Parietal lobe (tissue), 2 donors: ENCODE measurements around the gene AKIRIN1. TPM values are rescaled to one million over a fixed set of nuclear protein-coding genes. Genes with fewer than 3 reads are reported as not detected.

Experiments used
- small RNA-seq: library from RNA; depleted of rRNA; stranded (forward); fragments of <200 nt; gene quantifications from one replicate; pipeline ENCODE3, GENCODE V24; 2014; ENCODE audit warnings: low replicate concordance
- total RNA-seq: library from RNA; depleted of rRNA; stranded (reverse); fragments of >200 nt; gene quantifications from one replicate; pipeline ENCODE4 v1.2.3, GENCODE V29; 2014

Gene AKIRIN1, protein sequence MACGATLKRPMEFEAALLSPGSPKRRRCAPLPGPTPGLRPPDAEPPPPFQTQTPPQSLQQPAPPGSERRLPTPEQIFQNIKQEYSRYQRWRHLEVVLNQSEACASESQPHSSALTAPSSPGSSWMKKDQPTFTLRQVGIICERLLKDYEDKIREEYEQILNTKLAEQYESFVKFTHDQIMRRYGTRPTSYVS
- total RNA-seq = 32.9 TPM

DNA sequence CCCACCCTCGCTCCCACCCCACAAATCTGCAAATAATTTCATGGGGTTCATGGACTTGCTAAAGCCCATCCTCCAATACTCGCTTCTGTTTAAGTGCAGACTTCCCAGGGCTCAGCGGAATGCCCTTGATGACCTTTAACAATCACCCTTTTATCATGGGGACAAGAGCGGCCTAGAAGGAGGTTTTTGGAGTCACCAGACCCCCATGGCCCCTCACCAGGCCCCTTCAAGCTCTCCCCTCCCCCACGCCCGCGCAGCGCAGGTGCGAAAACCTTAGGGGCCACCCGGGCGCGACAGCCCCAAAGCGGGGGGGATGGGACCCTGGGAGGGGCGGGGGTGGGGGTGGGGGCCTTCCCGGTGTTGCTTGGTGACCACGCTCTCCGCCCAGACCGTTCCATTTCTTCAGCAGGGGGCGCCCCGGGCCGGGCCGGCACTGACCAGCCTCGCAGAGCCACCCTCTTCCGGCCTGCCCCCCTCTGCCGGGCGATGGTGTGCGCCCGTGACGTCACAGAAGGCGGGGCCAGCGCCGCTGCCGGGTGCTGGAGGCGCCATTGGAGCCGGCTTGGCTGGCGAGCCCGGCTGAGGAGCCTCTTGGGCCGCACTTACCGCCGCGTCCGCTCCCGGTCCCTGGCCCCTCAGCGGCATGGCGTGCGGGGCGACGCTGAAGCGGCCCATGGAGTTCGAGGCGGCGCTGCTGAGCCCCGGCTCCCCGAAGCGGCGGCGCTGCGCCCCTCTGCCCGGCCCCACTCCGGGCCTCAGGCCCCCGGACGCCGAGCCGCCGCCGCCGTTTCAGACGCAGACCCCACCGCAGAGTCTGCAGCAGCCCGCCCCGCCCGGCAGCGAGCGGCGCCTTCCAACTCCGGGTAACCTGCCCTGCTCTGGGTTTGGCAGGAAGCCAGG, at the start of gene AKIRIN1:
TSS of gene AKIRIN1 (plus strand) at position 539 of the 900 bp plus-strand sequence. CDS start at position 644, 105 bp downstream.

DNA sequence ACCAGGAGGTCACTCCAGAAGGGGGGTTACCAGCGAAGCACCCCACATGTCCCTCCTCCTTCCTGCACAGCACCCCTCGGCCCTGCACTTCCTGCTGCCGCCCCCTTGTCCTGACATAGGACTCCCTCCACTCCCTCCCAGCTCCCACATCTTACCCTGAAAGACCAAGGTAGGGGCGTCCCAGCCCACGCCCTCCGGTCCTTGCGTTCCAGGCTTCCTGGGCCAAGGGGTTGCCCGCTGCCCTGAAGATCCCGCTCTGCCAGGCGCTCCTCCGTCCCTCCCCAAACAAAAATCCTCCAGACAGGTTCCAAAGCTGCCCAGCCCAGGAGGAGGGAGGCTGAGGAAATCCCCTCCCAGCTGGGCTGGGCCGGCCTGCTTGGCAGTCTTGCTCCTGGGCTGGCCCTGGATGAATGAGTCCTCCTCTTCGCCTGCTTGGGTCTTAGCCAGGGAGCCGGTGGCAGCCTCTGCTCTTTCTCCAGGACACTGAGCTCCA, 49.5 kb upstream of the AKIRIN1 start, which contains the start of gene RHBDL2:
TSS of gene RHBDL2 (minus strand) at position 304 of the 493 bp plus-strand sequence. CDS start 22,618 bp downstream, outside the sequence.

DNA sequence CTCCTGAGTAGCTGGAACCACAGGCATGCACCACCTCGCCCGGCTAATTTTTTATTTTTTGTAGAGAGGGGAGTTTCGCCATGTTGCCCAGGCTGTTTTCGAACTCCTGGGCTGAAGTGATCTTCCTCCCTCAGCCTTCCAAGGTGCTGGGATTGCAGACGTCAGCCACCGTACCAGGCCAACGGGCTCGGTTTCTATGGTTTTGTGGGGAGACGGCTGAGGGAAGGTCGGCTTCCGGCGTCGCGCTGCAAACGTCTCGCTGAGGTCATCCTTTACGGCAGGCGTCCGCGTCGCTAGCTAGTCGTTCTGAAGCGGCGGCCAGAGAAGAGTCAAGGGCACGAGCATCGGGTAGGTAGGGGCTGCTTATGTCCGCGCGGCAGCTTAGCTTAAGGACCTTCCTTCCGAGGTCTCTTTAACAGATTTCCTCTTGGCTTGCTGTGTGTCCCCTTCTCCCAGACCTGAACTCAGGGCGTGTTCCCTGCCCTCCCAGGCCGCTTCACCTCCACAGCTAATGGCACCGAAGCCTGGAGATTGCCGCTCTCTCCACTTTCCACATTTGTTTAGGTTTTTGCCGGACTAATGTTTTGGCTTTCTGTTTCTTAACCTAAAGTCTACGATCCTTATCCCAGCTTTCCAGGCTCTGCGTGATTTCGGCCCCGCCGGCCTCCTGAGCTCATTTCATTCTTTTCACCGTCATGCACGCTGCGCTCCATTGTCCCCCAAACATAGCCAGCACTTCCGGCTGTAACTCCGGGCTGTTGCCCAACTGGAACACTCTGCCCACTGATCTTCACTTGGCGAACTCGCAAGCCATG, 35.2 kb downstream of the AKIRIN1 start, which contains the start of gene NDUFS5:
TSS of gene NDUFS5 (plus strand) at position 300 of the 815 bp plus-strand sequence. CDS start 2,375 bp downstream, outside the sequence.

Small RNA genes lying within 50 kb of the gene (small RNA-seq; reads per million reads assigned to genes)
- gene RF00019 = not detected

Other genes starting within 250 kb of the AKIRIN1 start
- gene RRAGC, start 131.5 kb upstream of the AKIRIN1 start, total RNA-seq = 19.7 TPM
- gene MYCBP, start 117.9 kb upstream of the AKIRIN1 start, total RNA-seq = 1.9 TPM
- gene GJA9, start 109.7 kb upstream of the AKIRIN1 start, total RNA-seq = not detected
- not detected for gene RHBDL2, start 49.4 kb upstream of the AKIRIN1 start, total RNA-seq
- gene NDUFS5, start 35.1 kb downstream of the AKIRIN1 start, total RNA-seq = 218 TPM
- gene MACF1, start 213.4 kb downstream of the AKIRIN1 start, total RNA-seq = 906 TPM